HG03280 (cell line): ENCODE data around the gene SMIM41.
A peak's percentile ranks its signal among the peaks of the same experiment; 100 is the strongest.

Experiments used
- ATAC-seq: cut with Tn5 transposase; IDR thresholded peaks from one replicate; pipeline ENCODE4 v1.9.1; 2021; ENCODE audit warnings: mild to moderate bottlenecking, moderate library complexity; ENCODE audit not compliant: unreplicated experiment

SMIM41 gene

DNA sequence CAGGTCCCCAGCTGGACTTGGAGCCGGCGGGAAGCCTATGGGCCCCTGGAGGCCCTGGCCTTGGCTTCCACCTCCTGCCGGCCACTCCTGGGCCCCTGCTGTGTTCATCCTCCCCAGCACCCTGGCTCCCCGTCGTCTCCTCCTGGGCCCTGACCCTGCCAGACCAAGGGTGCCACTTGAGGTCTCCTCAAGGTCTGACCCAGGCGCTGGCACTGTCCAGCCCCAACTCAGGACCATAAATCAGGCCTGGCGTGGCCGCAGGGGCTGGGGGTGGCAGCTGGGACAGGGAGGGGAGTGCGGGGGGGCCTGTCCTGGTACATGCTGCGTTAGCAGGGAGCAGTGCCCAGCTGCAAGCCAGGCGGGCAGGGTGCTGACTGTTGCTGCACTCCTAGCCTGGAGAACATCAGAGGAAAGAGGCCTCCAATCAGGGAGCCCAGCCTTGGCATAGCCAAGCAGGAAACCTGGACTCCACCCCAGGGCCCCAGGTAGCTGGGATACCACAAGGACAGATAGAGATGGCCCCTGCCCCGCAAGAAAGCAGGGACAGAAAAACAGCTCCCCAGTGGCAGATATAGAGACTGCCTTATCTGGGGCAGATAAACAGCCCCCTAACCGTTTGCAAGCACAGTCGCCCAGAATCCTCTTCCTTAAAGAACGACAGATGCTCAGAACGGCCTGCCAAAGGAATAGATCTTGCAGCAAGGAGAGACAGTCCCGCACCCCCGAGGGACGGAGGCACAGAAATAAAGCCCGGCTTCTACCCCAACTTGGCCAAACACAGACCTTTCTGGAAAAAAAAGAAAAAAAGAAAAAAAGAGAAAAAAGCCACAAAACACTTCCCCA lies 16.2 kb upstream of the SMIM41 start:
- no peak for ATAC-seq

DNA sequence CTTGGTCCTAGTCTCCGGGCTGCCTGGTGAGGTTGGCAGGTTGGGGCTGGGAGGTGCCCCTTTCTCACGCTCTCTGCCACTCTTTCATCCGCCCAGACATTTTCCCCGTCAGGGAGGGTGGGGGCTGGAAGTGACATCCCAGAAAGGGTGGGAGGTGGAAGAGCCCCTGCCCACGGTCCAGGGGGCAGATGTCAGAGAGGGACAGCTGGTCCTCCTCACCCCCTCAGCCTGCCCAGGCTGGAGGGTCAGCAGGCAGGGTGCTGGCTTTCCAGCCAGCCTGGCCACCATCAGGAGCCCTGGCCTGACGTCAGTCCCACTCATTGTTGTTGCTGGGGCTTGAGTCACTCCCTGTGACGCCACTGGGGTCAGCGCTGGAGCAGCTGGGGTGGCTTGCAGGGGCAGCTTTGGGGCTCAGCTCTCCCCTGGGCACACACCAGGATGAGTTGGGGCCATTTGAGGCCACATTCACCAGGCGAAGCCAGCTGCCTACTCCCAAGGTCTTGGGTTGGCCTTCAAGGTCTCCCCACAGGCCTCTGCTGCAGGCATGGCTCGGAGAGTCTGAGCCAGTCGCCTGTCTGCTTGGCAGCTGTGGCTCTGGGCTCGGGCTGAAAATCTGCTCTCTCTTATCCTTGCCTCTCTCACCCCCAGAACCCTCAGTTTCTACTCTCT lies 15.4 kb upstream of the SMIM41 start:
- no peak for ATAC-seq

GRCh38 chr12:52066346-52067080 lies 13.0 kb upstream of the SMIM41 start:
- ATAC-seq: no peak

GRCh38 chr12:52067081-52067374 lies 12.5 kb upstream of the SMIM41 start:
- ATAC-seq: no peak

GRCh38 chr12:52069327-52070184 lies 9.9 kb upstream of the SMIM41 start, which contains the start of gene ATG101:
TSS of gene ATG101 (plus strand) at chr12:52069978. CDS start at chr12:52073651, 3,673 bp downstream.
- peak; percentile 91 for ATAC-seq

DNA sequence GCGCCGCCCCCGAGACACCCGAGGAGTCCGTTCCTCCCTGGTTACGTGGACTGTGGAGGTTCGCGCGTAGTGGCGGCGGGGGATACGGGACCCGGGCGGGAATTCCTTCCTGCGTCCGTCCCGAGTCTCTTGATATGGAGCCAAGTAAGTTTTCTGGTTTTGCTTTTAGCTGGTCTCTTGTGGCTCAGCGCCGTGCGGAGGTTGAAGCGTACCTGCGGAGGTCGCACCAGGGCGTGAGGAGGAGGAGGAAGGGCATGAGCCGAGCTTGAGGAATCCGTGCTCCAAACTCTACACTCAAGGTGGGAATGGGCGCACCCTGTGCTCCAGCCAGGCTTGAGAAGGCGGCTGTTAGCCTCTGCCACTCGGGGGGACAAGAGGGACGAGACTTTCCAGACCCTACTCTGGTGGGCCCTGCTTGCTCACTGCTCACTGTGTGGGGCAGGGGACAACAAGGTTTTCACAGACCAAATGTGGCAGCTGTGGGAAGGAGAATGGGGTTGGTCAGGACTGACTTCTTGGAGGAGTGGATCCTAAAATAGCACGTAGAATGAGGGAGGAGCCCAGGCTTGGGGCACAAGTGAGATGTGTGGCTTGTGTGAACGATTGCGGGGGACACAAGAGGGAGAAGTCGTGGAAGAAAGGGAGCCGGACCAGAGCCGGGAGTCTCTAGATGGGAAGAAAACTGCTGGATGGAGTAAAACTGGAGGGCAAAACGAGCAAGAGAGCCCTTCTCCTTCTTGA lies 9.1 kb upstream of the SMIM41 start:
- peak; percentile 30 for ATAC-seq

DNA sequence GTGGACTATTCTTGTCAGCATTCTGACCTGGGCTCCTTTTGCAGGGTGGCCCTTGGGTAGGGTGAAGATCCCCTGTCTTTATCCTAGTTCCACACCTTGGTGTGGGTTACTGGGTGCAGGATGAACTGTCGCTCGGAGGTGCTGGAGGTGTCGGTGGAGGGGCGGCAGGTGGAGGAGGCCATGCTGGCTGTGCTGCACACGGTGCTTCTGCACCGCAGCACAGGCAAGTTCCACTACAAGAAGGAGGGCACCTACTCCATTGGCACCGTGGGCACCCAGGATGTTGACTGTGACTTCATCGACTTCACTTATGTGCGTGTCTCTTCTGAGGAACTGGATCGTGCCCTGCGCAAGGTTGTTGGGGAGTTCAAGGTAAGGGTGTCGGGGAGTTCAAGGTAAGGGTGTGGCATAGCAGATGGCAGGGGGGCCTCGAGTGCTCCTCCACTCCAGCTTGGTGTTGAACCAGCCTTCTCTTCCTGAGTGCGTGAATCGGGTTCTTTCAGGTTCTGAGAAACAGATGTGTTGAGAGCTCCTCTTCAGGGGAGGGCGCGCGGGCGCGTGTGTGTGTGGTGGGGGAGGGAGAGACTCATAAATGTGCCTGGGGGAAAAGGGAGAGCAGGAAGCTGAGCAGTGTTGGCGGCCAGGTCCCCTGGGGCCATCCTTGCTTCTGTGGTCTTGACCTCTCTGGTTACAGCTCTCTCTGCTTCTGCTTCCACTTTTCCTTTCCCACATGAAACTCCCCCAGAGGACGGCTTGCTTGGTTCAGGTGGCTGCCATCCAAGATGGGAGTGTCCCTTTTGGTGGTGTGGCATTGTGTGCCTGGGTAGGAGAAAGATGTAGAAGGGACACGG lies 5.7 kb upstream of the SMIM41 start:
- ATAC-seq: no peak

DNA sequence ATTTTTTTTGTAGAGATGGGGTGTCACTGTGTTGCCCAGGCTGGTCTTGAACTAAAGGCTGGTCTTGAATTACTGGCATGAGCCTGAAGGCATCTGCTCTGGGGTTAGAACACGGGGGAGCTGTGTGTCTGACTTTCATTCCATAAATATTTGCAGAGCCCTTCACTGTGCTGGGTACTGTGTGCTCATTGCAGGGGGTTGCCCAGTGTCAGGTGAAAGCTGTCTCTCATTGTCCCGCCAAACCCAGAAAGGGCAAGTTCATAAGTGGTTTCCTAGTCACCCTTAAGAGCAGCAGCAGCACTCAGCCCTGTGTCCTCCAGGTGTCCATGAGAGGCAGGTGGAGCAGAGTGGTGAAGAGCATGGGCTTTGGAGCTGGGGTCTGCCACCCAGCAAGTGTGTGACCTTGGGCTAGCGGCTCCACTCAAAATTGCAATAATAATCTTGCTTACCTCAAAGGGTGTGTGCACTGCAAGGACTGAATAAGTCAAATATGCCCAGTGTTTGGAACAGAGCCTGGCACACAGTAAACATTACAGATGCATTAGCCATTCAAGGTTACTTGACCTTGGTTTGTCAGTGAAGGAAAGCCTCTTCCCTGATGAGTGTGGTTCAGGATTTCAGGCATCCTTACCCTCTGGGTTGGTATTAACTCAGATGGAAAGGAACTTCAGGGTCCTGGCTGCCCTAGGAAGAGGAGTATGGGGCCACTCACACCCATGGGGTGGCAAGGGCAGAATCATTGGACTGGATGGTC lies 4.4 kb upstream of the SMIM41 start:
- no peak for ATAC-seq

DNA sequence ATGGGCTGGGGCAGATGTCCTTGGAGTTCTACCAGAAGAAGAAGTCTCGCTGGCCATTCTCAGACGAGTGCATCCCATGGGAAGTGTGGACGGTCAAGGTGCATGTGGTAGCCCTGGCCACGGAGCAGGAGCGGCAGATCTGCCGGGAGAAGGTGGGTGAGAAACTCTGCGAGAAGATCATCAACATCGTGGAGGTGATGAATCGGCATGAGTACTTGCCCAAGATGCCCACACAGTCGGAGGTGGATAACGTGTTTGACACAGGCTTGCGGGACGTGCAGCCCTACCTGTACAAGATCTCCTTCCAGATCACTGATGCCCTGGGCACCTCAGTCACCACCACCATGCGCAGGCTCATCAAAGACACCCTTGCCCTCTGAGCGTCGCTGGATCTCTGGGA lies 2.7 kb upstream of the SMIM41 start:
- ATAC-seq: no peak

DNA sequence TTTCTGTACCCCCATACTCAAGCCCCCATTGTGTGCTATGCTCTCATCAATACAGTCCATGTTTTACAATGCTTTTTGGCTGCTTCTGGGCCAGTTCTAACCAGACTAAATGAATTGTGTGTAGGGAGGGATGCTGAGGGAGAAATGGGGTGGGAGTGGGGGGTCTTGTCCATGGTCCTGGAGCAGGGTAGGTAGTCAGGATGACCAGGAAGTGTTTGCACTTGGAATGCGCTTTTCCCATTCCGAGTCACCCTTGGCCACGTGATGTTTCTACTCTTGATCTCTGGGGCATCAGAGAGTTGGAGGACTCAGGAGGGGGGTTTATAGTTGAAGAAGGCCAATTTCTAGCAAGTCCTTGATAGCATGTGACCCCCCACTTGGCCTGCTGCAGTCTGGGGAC lies 1.2 kb upstream of the SMIM41 start:
- no peak for ATAC-seq

DNA sequence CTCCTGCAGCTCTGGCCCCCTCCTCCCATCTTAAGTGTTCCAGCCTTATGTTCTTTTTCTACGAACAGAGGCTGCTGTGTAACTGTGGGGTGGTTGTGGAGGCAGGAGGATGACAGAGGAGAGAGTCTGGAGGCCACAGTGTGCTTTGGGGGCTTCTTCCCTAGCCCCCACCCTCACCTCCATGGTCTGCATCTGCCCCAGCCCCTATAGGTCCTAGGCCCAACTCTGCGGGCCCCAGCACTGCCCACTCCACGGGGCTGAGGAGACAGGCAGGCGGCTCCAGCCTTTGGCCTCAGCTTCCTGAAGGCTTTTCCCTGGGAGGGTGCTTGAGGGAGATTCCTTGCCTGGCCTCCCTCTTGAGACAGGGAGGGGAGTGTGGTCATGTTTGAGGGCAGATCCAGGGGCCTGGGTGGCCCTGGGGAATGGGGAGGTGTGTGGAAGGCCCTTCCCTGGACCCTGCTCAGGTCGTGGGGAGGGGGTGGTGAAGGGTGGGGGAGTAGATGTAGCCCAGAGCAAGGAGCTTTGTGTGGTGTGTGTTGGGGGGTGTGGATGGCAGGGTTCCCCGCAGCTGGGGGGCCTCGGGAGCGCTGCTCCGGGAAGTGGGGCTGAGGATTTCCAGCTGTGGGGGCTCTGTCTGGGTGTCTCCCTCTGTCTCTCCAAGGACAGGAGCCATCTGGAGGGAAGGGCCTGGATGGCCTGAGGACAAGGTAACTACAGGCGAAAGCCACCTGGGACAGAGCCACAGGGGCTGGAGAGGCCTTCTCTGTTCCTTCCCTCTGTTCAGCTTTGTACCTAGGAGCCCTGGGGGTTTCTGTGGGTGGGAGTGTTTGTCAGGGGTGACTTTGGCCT lies 1.1 kb downstream of the SMIM41 start:
- no peak for ATAC-seq

GRCh38 chr12:52081263-52081733 lies 1.8 kb downstream of the SMIM41 start:
- ATAC-seq: no peak

GRCh38 chr12:52082026-52082668 lies 2.6 kb downstream of the SMIM41 start:
- no peak for ATAC-seq

DNA sequence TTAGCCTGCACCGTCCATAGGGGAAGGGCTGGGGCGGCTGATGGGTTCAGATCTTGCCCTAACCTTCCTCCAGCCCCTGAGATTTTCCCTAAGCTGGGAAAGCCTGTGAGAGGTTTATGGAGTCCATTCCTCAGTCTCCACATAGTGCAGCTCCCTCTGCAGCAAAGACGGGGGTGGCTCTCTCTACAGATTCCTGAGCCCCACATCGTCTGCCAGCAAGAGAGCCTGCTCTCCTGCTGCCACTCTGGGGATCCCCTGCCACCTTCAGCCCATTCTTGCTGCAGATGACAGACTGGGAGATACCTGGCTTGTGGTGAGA lies 3.1 kb downstream of the SMIM41 start:
- no peak for ATAC-seq

GRCh38 chr12:52082988-52083637 lies 3.6 kb downstream of the SMIM41 start:
- peak; percentile 47 for ATAC-seq

DNA sequence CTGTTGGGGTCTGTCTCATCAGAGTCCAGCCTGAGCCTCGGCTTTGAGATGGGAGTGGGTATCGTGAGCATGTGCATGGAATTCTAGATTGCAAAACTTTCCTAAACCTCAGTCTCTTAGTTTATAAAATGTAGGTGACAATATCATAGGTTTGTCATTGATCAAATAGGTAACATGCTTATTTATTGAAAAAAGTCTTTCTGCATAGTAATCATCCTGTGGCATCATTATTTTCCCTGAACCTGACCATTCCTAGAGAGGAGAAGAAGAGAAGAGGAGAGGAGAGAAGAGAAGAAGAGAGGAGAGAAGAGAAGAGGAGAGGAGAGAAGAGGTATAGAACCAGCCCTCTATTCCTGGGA lies 4.1 kb downstream of the SMIM41 start:
- no peak for ATAC-seq
